Lung (tissue), 12 donors: Measurements from ENCODE around the gene OBSCN. TPM values are rescaled to one million over a fixed set of nuclear protein-coding genes. Genes with fewer than 3 reads are reported as not detected.

Experiments
- ATAC-seq: fragments of 200-7000 bp; cut with Tn5 transposase; one replicate; pipeline ENCODE4 v1.9.1; 2020; ENCODE audit warnings: moderate number of reproducible peaks; ENCODE audit not compliant: insufficient read depth, low FRiP score
- DNase-seq, 3 donors: peaks; one replicate each; pipeline ENCODE4 v3.0.0-alpha.2; 2013 to 2017
- H3K27ac ChIP-seq, 2 donors: one replicate each; pipeline ENCODE4 v1.5.1; 2013; ENCODE audit warnings: mild to moderate bottlenecking in 2 of 2, moderate library complexity in 2 of 2, control low read depth in 1 of 2, inconsistent platforms in 1 of 2, low read depth in 1 of 2, low read length in 1 of 2
- H3K27me3 ChIP-seq, 3 donors: one replicate each; pipeline ENCODE4 v1.5.1; 2013; ENCODE audit warnings: low read length in 2 of 3; ENCODE audit not compliant: control insufficient read depth in 3 of 3, insufficient read depth in 3 of 3
- H3K36me3 ChIP-seq, 4 donors: one replicate each; pipeline ENCODE4 v1.5.1; 2013; ENCODE audit warnings: low read length in 4 of 4, mild to moderate bottlenecking in 1 of 4, moderate library complexity in 1 of 4; ENCODE audit not compliant: control insufficient read depth in 4 of 4, insufficient read depth in 4 of 4
- H3K4me1 ChIP-seq, 5 donors: one replicate each; pipeline ENCODE4 v1.5.1; 2013; ENCODE audit warnings: low read length in 5 of 5, mild to moderate bottlenecking in 2 of 5, moderate library complexity in 1 of 5; ENCODE audit not compliant: control insufficient read depth in 5 of 5, insufficient read depth in 5 of 5
- H3K4me3 ChIP-seq: one replicate; pipeline ENCODE4 v1.5.1; 2013; ENCODE audit warnings: mild to moderate bottlenecking, control low read depth, moderate library complexity
- H3K9ac ChIP-seq, 2 donors: one replicate each; pipeline ENCODE4 v1.5.1; 2013; ENCODE audit warnings: low read length in 2 of 2, control low read depth in 1 of 2; ENCODE audit not compliant: insufficient read depth in 1 of 2
- H3K9me3 ChIP-seq, 4 donors: one replicate each; pipeline ENCODE4 v1.5.1; 2013; ENCODE audit warnings: low read length in 3 of 4, mild to moderate bottlenecking in 1 of 4, moderate library complexity in 1 of 4; ENCODE audit not compliant: control insufficient read depth in 4 of 4, insufficient read depth in 3 of 4
- CTCF ChIP-seq: IDR thresholded peaks from 2 replicates; pipeline ENCODE4 v1.5.1; 2012; ENCODE audit warnings: mild to moderate bottlenecking; ENCODE audit errors: control extremely low read depth, extremely low read depth
- WGBS, 2 donors: extraction: QIAGEN DNeasy Blood & Tissue Kit; methylation state at CpG; one replicate each; pipeline ENCODE4 v1.1.7; 2013; 5-methylcytosine and 5-hydroxymethylcytosine counted together
- polyA plus RNA-seq, 2 donors: library from polyadenylated mRNA; stranded (reverse); fragments of 200-250 nt; gene quantifications; one replicate each; pipeline ENCODE4 v1.2.1, GENCODE V29; 2013
- total RNA-seq, 2 donors: library from RNA; depleted of rRNA in 1 of 2; stranded (reverse); fragments of >200 nt in 1 of 2; gene quantifications; one replicate each; pipeline ENCODE4 v1.2.1, GENCODE V29; 2014 to 2021
- donor health status: control.
- donor health status: control.
- donor health status: Bipolar disorder and iron deficiency.
- donor health status: healthy.
- donor health status: DM: yes; HTN: yes; CAD: no.

OBSCN gene
- total and polyA plus RNA-seq, 4 donors, result 5.1 to 47.3 (median 25.4) TPM

- Histone ChIP-seq H3K4me3 (no peak overlapping the region), H3K36me3 (peaks cover 0 to 3% (median 0%) of the 10 kb centered on the region in 4 donors), H3K9me3 (peaks cover 0 to 3% (median 0%) of the 10 kb centered on the region in 4 donors), H3K27ac (no peak overlapping the region), H3K27me3 (peaks cover 0 to 30% (median 21%) of the 10 kb centered on the region in 3 donors), H3K4me1 (peaks cover 0 to 12% (median 7%) of the 10 kb centered on the region in 5 donors), H3K9ac (no peak overlapping the region)
- ATAC-seq (no peak), DNase-seq (no peak)
- WGBS, 2 donors, result 78 to 79% methylated on average over 24 to 25 of the region's 25 CpGs
- no peak for TF ChIP-seq CTCF
Measured at GRCh38 chr1:228414511-228415211, 206.8 kb downstream of the OBSCN start.

- no peak for TF ChIP-seq CTCF
- Histone ChIP-seq H3K27me3 (peaks cover 0 to 30% (median 21%) of the 10 kb centered on the region in 3 donors), H3K36me3 (peaks cover 0 to 3% (median 0%) of the 10 kb centered on the region in 4 donors), H3K9me3 (peaks cover 0 to 3% (median 0%) of the 10 kb centered on the region in 4 donors), H3K4me3 (no peak overlapping the region), H3K9ac (no peak overlapping the region), H3K27ac (no peak overlapping the region), H3K4me1 (peaks cover 0 to 12% (median 7%) of the 10 kb centered on the region in 5 donors)
- ATAC-seq (no peak), DNase-seq (peak in 1 of 3 donors; percentile 7)
- 52 to 60% methylated on average over 7 of the region's 7 CpGs for WGBS, 2 donors
Measured at GRCh38 chr1:228415221-228415620, 207.4 kb downstream of the OBSCN start.

- no peak for TF ChIP-seq CTCF
- ATAC-seq (no peak), DNase-seq (peak in 2 of 3 donors; percentile 26 to 30)
- H3K27me3 ChIP-seq, result peaks cover 0 to 30% (median 21%) of the 10 kb centered on the region in 3 donors
- H3K4me1 ChIP-seq, result peaks cover 0 to 12% (median 7%) of the 10 kb centered on the region in 5 donors
- H3K4me3 ChIP-seq, result no peak overlapping the region
- H3K9ac ChIP-seq, result no peak overlapping the region
- peaks cover 0 to 3% (median 0%) of the 10 kb centered on the region in 4 donors for H3K36me3 ChIP-seq
- peaks cover 0 to 3% (median 0%) of the 10 kb centered on the region in 4 donors for H3K9me3 ChIP-seq
- H3K27ac ChIP-seq, result no peak overlapping the region
- 19 to 21% methylated on average over 23 of the region's 23 CpGs for WGBS, 2 donors
Measured at GRCh38 chr1:228415853-228416216, 208.0 kb downstream of the OBSCN start.
